ENCODE measurements around the gene AHRR. TPM values are rescaled to one million over a fixed set of nuclear protein-coding genes. Genes with fewer than 3 reads are reported as not detected.
A peak's percentile ranks its signal among the peaks of the same experiment; 100 is the strongest.

AHRR gene
- total and polyA plus RNA-seq, 2 experiments from 2014 or later, result 0.27 to 1.8 TPM

DNA sequence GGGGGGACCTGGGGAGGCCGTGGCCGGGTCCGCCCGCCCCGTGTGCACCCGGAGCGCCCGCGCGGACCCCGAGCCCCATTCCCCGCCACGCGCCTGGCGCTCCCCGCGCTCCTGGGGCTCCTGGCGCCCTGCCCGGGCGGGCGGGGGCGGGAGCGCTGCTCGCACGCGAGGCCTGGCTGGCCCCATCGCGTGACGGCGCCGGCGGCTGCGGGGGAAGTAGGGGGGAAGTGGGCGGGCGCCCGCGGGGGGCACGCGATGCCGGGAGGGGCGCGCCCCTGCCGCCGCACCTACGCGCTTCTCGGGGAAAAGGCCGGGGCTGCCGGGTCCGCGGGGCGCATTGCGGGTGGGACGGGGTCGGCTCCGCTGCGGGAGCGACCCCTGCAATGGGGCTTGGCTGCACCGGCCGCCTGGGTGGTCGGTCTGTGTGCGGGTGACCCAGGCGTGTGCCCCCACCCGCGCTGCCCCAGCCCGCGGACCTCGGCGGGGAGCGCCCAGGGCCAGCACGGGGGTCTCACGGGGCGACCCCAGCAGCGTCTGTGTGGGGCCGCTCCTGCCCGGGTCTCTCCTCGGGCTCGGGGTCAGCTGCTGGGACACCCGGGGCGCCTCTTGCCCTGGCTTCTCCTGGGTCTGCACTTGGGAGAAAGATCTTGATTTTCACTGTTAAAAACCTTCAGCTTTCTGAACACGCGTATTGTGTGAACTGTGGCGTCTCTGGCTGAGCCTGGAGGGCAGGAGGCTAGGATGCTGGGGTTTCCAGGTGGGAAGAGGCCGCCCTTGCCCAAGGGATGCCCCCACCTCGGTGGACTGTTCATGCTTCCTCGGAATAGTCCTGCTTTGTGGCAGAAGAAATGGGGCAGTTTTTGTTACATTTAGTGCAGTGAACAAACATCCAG lies 52.4 kb downstream of the AHRR start:
- peaks cover 5% of the 10 kb centered on the region for H3K4me1 Mint-ChIP-seq
- Histone ChIP-seq H3K36me3 (ENCODE audit: insufficient read depth) (no peaks in the 10 kb centered on the region), H3K4me3 (peak overlapping the region; percentile 54), H3K79me2 (replicated peaks; ENCODE audit: insufficient read depth) (no peaks in the 10 kb centered on the region), H4K20me1 (replicated peaks; ENCODE audit: insufficient read depth) (no peaks in the 10 kb centered on the region), H3F3A (replicated peaks; ENCODE audit: low read depth) (no peaks in the 10 kb centered on the region), H3K4me1 (ENCODE audit: insufficient read depth) (no peaks in the 10 kb centered on the region), H2AFZ (peak overlapping the region; percentile 28; the same call in 1 of the 2 replicates), H3K9me2 (ENCODE audit: insufficient read depth) (no peaks in the 10 kb centered on the region), H3K4me2 (peak overlapping the region; percentile 78), H3K27ac (ENCODE audit: low read depth) (no peak overlapping the region), H3K27me3 (ENCODE audit: insufficient read depth) (peaks cover 10% of the 10 kb centered on the region)
- ATAC-seq (peak; percentile 53), DNase-seq (ENCODE audit: low spot score) (peak; percentile 52)
- H3K27ac Mint-ChIP-seq, result no peak overlapping the region
- no peaks in the 10 kb centered on the region for H3K9me3 Mint-ChIP-seq
- H3K36me3 Mint-ChIP-seq (ENCODE audit: low read depth), result no peaks in the 10 kb centered on the region
- TF ChIP-seq, protein P1, sequence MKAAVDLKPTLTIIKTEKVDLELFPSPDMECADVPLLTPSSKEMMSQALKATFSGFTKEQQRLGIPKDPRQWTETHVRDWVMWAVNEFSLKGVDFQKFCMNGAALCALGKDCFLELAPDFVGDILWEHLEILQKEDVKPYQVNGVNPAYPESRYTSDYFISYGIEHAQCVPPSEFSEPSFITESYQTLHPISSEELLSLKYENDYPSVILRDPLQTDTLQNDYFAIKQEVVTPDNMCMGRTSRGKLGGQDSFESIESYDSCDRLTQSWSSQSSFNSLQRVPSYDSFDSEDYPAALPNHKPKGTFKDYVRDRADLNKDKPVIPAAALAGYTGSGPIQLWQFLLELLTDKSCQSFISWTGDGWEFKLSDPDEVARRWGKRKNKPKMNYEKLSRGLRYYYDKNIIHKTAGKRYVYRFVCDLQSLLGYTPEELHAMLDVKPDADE (IDR thresholded peaks at IDR 0.05), result no peak
- TF ChIP-seq STAT1 (IDR thresholded peaks at IDR 0.05; ENCODE audit: unreplicated experiment), result no peak
- TF ChIP-seq ZNF114 (CRISPR knock-in tag; IDR thresholded peaks at IDR 0.05), result no peak
- no peak for TF ChIP-seq EZH2phosphoT487 (IDR thresholded peaks at IDR 0.05; ENCODE audit: unreplicated experiment)
- no peak for TF ChIP-seq NANOG (IDR thresholded peaks at IDR 0.05; ENCODE audit: borderline replicate concordance)
- no peak for TF ChIP-seq JUNB (IDR thresholded peaks at IDR 0.05; ENCODE audit: unreplicated experiment)
- TF ChIP-seq, protein P2, sequence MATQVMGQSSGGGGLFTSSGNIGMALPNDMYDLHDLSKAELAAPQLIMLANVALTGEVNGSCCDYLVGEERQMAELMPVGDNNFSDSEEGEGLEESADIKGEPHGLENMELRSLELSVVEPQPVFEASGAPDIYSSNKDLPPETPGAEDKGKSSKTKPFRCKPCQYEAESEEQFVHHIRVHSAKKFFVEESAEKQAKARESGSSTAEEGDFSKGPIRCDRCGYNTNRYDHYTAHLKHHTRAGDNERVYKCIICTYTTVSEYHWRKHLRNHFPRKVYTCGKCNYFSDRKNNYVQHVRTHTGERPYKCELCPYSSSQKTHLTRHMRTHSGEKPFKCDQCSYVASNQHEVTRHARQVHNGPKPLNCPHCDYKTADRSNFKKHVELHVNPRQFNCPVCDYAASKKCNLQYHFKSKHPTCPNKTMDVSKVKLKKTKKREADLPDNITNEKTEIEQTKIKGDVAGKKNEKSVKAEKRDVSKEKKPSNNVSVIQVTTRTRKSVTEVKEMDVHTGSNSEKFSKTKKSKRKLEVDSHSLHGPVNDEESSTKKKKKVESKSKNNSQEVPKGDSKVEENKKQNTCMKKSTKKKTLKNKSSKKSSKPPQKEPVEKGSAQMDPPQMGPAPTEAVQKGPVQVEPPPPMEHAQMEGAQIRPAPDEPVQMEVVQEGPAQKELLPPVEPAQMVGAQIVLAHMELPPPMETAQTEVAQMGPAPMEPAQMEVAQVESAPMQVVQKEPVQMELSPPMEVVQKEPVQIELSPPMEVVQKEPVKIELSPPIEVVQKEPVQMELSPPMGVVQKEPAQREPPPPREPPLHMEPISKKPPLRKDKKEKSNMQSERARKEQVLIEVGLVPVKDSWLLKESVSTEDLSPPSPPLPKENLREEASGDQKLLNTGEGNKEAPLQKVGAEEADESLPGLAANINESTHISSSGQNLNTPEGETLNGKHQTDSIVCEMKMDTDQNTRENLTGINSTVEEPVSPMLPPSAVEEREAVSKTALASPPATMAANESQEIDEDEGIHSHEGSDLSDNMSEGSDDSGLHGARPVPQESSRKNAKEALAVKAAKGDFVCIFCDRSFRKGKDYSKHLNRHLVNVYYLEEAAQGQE (IDR thresholded peaks at IDR 0.05; ENCODE audit: unreplicated experiment), result no peak
- TF ChIP-seq, protein P3, sequence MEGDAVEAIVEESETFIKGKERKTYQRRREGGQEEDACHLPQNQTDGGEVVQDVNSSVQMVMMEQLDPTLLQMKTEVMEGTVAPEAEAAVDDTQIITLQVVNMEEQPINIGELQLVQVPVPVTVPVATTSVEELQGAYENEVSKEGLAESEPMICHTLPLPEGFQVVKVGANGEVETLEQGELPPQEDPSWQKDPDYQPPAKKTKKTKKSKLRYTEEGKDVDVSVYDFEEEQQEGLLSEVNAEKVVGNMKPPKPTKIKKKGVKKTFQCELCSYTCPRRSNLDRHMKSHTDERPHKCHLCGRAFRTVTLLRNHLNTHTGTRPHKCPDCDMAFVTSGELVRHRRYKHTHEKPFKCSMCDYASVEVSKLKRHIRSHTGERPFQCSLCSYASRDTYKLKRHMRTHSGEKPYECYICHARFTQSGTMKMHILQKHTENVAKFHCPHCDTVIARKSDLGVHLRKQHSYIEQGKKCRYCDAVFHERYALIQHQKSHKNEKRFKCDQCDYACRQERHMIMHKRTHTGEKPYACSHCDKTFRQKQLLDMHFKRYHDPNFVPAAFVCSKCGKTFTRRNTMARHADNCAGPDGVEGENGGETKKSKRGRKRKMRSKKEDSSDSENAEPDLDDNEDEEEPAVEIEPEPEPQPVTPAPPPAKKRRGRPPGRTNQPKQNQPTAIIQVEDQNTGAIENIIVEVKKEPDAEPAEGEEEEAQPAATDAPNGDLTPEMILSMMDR (conservative IDR thresholded peaks at IDR 0.05; ENCODE audit: low read depth in 2 of 2), result no peak
- TF ChIP-seq EZH2 (IDR thresholded peaks at IDR 0.05; ENCODE audit: low read depth, unreplicated experiment), result no peak
- no peak for TF ChIP-seq POLR2AphosphoS5 (IDR thresholded peaks at IDR 0.05; ENCODE audit: low read depth)
- TF ChIP-seq, protein P4, sequence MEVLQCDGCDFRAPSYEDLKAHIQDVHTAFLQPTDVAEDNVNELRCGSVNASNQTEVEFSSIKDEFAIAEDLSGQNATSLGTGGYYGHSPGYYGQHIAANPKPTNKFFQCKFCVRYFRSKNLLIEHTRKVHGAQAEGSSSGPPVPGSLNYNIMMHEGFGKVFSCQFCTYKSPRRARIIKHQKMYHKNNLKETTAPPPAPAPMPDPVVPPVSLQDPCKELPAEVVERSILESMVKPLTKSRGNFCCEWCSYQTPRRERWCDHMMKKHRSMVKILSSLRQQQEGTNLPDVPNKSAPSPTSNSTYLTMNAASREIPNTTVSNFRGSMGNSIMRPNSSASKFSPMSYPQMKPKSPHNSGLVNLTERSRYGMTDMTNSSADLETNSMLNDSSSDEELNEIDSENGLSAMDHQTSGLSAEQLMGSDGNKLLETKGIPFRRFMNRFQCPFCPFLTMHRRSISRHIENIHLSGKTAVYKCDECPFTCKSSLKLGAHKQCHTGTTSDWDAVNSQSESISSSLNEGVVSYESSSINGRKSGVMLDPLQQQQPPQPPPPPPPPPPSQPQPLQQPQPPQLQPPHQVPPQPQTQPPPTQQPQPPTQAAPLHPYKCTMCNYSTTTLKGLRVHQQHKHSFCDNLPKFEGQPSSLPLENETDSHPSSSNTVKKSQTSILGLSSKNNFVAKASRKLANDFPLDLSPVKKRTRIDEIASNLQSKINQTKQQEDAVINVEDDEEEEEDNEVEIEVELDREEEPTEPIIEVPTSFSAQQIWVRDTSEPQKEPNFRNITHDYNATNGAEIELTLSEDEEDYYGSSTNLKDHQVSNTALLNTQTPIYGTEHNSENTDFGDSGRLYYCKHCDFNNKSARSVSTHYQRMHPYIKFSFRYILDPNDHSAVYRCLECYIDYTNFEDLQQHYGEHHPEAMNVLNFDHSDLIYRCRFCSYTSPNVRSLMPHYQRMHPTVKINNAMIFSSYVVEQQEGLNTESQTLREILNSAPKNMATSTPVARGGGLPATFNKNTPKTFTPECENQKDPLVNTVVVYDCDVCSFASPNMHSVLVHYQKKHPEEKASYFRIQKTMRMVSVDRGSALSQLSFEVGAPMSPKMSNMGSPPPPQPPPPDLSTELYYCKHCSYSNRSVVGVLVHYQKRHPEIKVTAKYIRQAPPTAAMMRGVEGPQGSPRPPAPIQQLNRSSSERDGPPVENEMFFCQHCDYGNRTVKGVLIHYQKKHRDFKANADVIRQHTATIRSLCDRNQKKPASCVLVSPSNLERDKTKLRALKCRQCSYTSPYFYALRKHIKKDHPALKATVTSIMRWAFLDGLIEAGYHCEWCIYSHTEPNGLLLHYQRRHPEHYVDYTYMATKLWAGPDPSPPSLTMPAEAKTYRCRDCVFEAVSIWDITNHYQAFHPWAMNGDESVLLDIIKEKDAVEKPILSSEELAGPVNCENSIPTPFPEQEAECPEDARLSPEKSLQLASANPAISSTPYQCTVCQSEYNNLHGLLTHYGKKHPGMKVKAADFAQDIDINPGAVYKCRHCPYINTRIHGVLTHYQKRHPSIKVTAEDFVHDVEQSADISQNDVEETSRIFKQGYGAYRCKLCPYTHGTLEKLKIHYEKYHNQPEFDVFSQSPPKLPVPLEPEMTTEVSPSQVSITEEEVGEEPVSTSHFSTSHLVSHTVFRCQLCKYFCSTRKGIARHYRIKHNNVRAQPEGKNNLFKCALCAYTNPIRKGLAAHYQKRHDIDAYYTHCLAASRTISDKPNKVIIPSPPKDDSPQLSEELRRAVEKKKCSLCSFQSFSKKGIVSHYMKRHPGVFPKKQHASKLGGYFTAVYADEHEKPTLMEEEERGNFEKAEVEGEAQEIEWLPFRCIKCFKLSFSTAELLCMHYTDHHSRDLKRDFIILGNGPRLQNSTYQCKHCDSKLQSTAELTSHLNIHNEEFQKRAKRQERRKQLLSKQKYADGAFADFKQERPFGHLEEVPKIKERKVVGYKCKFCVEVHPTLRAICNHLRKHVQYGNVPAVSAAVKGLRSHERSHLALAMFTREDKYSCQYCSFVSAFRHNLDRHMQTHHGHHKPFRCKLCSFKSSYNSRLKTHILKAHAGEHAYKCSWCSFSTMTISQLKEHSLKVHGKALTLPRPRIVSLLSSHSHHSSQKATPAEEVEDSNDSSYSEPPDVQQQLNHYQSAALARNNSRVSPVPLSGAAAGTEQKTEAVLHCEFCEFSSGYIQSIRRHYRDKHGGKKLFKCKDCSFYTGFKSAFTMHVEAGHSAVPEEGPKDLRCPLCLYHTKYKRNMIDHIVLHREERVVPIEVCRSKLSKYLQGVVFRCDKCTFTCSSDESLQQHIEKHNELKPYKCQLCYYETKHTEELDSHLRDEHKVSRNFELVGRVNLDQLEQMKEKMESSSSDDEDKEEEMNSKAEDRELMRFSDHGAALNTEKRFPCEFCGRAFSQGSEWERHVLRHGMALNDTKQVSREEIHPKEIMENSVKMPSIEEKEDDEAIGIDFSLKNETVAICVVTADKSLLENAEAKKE (CRISPR knock-in tag; IDR thresholded peaks at IDR 0.05), result no peak
- no peak for TF ChIP-seq CREB1 (CRISPR knock-in tag; IDR thresholded peaks at IDR 0.05; ENCODE audit: low read depth)
- no peak for TF ChIP-seq ZNF331 (CRISPR knock-in tag; IDR thresholded peaks at IDR 0.05; ENCODE audit: low read depth)
- H3K4me3 Mint-ChIP-seq, result peak overlapping the region; percentile 54; the same call in 2 of the 3 replicates
- H3K27me3 Mint-ChIP-seq (ENCODE audit: insufficient read depth, low read depth, poor library complexity), result peaks cover 19% of the 10 kb centered on the region
